Pons (tissue), 1 donor: ENCODE results near the gene TNRC6B.

Experiments used
- DNase-seq: peaks from one replicate; pipeline ENCODE4 v3.0.0-alpha.2; 2016; ENCODE audit warnings: low spot score

TNRC6B gene

GRCh38 chr22:40240160-40240559 is 62.4 kb downstream of the TNRC6B start:
- no peak for DNase-seq

GRCh38 chr22:40240686-40241085 is 63.0 kb downstream of the TNRC6B start:
- DNase-seq = no peak

GRCh38 chr22:40241200-40241763 is 63.6 kb downstream of the TNRC6B start:
- no peak for DNase-seq

- peak; percentile 42 for DNase-seq
Measured at GRCh38 chr22:40243891-40244290, 66.2 kb downstream of the TNRC6B start.

- DNase-seq = no peak
Measured at GRCh38 chr22:40244586-40244985, 66.9 kb downstream of the TNRC6B start.

GRCh38 chr22:40247976-40248375 is 70.3 kb downstream of the TNRC6B start:
- DNase-seq = no peak

- DNase-seq = peak; percentile 52
Measured at GRCh38 chr22:40249286-40249685, 71.6 kb downstream of the TNRC6B start.

GRCh38 chr22:40250608-40251007 is 72.9 kb downstream of the TNRC6B start:
- DNase-seq = no peak

- no peak for DNase-seq
Measured at GRCh38 chr22:40251106-40251505, 73.4 kb downstream of the TNRC6B start.

GRCh38 chr22:40252146-40252545 is 74.4 kb downstream of the TNRC6B start:
- no peak for DNase-seq

- DNase-seq = no peak
Measured at GRCh38 chr22:40256516-40256915, 78.8 kb downstream of the TNRC6B start.

GRCh38 chr22:40258017-40258416 is 80.3 kb downstream of the TNRC6B start:
- DNase-seq = no peak

GRCh38 chr22:40258501-40258915 is 80.8 kb downstream of the TNRC6B start:
- no peak for DNase-seq

- no peak for DNase-seq
Measured at GRCh38 chr22:40261783-40262182, 84.1 kb downstream of the TNRC6B start.

- no peak for DNase-seq
Measured at GRCh38 chr22:40263191-40263590, 85.5 kb downstream of the TNRC6B start.

- DNase-seq = no peak
Measured at GRCh38 chr22:40265783-40266182, 88.1 kb downstream of the TNRC6B start.

GRCh38 chr22:40270031-40270430 is 92.3 kb downstream of the TNRC6B start:
- no peak for DNase-seq

- no peak for DNase-seq
Measured at GRCh38 chr22:40270748-40271373, 93.1 kb downstream of the TNRC6B start.

- no peak for DNase-seq
Measured at GRCh38 chr22:40271440-40271839, 93.7 kb downstream of the TNRC6B start.

GRCh38 chr22:40273319-40273718 is 95.6 kb downstream of the TNRC6B start:
- no peak for DNase-seq

GRCh38 chr22:40276996-40277823 is 99.5 kb downstream of the TNRC6B start:
- peak; percentile 17 for DNase-seq

- no peak for DNase-seq
Measured at GRCh38 chr22:40279017-40279416, 101.3 kb downstream of the TNRC6B start.

GRCh38 chr22:40281717-40282116 is 104.0 kb downstream of the TNRC6B start:
- no peak for DNase-seq
